ENCODE data around the gene GSG1L.
A peak's percentile ranks its signal among the peaks of the same experiment; 100 is the strongest.

Gene GSG1L

GRCh38 chr16:27764427-27764826 lies 299.1 kb downstream of the GSG1L start:
- TF ChIP-seq TCF12 (IDR thresholded peaks at IDR 0.05; ENCODE audit: low read depth) (no peak), EGR1 (IDR thresholded peaks at IDR 0.05) (no peak), NFIC (IDR thresholded peaks at IDR 0.05) (no peak), TAF1 (IDR thresholded peaks at IDR 0.05; ENCODE audit: low read depth) (no peak), MAX (IDR thresholded peaks at IDR 0.05) (no peak), TEAD4 (IDR thresholded peaks at IDR 0.05) (no peak), EP300 (IDR thresholded peaks at IDR 0.05; ENCODE audit: borderline replicate concordance) (no peak), CREB1 (IDR thresholded peaks at IDR 0.05; ENCODE audit: low read depth) (no peak), USF1 (IDR thresholded peaks at IDR 0.05) (no peak), ZBTB7A (IDR thresholded peaks at IDR 0.05; ENCODE audit: low read depth) (no peak), REST (IDR thresholded peaks at IDR 0.05; ENCODE audit: low read depth) (no peak)

- TF ChIP-seq TCF12 (IDR thresholded peaks at IDR 0.05; ENCODE audit: low read depth) (peak; percentile 52; the same call in 1 of the 2 replicates), USF1 (IDR thresholded peaks at IDR 0.05) (no peak), EP300 (IDR thresholded peaks at IDR 0.05; ENCODE audit: borderline replicate concordance) (peak; percentile 79), TAF1 (IDR thresholded peaks at IDR 0.05; ENCODE audit: low read depth) (no peak), NFIC (IDR thresholded peaks at IDR 0.05) (peak; percentile 74), TEAD4 (IDR thresholded peaks at IDR 0.05) (peak; percentile 48; the same call in 1 of the 2 replicates)
Measured at GRCh38 chr16:27762441-27762840, 301.1 kb downstream of the GSG1L start.

GRCh38 chr16:27761816-27762215 lies 301.7 kb downstream of the GSG1L start:
- TF ChIP-seq EP300 (IDR thresholded peaks at IDR 0.05; ENCODE audit: borderline replicate concordance) (peak; percentile 79), FOXM1 (IDR thresholded peaks at IDR 0.05; ENCODE audit: borderline replicate concordance, low read depth) (peak; percentile 38; the same call in 1 of the 2 replicates), USF1 (IDR thresholded peaks at IDR 0.05) (no peak), TEAD4 (IDR thresholded peaks at IDR 0.05) (peak; percentile 28; the same call in 1 of the 2 replicates), ZBTB7A (IDR thresholded peaks at IDR 0.05; ENCODE audit: low read depth) (no peak; the same call in 1 of the 2 replicates), MAX (IDR thresholded peaks at IDR 0.05) (peak; percentile 54), RAD21 (IDR thresholded peaks at IDR 0.05; ENCODE audit: low read depth) (no peak; the same call in 1 of the 2 replicates), NFIC (IDR thresholded peaks at IDR 0.05) (peak; percentile 39; the same call in 1 of the 2 replicates), TCF12 (IDR thresholded peaks at IDR 0.05; ENCODE audit: low read depth) (peak; percentile 68)

GRCh38 chr16:27760789-27761176 lies 302.7 kb downstream of the GSG1L start:
- no peak for TF ChIP-seq EGR1 (IDR thresholded peaks at IDR 0.05)
- no peak for TF ChIP-seq RAD21 (IDR thresholded peaks at IDR 0.05; ENCODE audit: low read depth)
- no peak for TF ChIP-seq ZBTB7A (IDR thresholded peaks at IDR 0.05; ENCODE audit: low read depth)
- no peak for TF ChIP-seq TAF1 (IDR thresholded peaks at IDR 0.05; ENCODE audit: low read depth)
- no peak for TF ChIP-seq FOXM1 (IDR thresholded peaks at IDR 0.05; ENCODE audit: borderline replicate concordance, low read depth)
- no peak for TF ChIP-seq TEAD4 (IDR thresholded peaks at IDR 0.05)

- TF ChIP-seq NFIC (IDR thresholded peaks at IDR 0.05) (no peak), TAF1 (IDR thresholded peaks at IDR 0.05; ENCODE audit: low read depth) (no peak), CREB1 (IDR thresholded peaks at IDR 0.05; ENCODE audit: low read depth) (no peak), MAX (IDR thresholded peaks at IDR 0.05) (no peak), USF1 (IDR thresholded peaks at IDR 0.05) (no peak), ZBTB7A (IDR thresholded peaks at IDR 0.05; ENCODE audit: low read depth) (no peak), TCF12 (IDR thresholded peaks at IDR 0.05; ENCODE audit: low read depth) (no peak), FOXM1 (IDR thresholded peaks at IDR 0.05; ENCODE audit: borderline replicate concordance, low read depth) (no peak), EP300 (IDR thresholded peaks at IDR 0.05; ENCODE audit: borderline replicate concordance) (no peak), REST (IDR thresholded peaks at IDR 0.05; ENCODE audit: low read depth) (no peak), RAD21 (IDR thresholded peaks at IDR 0.05; ENCODE audit: low read depth) (no peak), EGR1 (IDR thresholded peaks at IDR 0.05) (no peak), YY1 (IDR thresholded peaks at IDR 0.05; ENCODE audit: low read depth) (no peak), CEBPB (IDR thresholded peaks at IDR 0.05) (no peak), TEAD4 (IDR thresholded peaks at IDR 0.05) (no peak)
Measured at GRCh38 chr16:27759967-27760788, 303.3 kb downstream of the GSG1L start.
